SK-N-SH treated with all-trans-retinoic acid at 6 μM for 48 hours (cell line): ENCODE measurements around the gene EFL1.

ENCODE experiments used
- ISL1 ChIP-seq: fragments of 250-450 bp; sonication (Bioruptor Pico); IDR thresholded peaks from 2 replicates; pipeline ENCODE4 v2.1.2; 2022; ENCODE audit warnings: mild to moderate bottlenecking, moderate library complexity
- PPARA ChIP-seq: fragments of 250-450 bp; sonication (Bioruptor Pico); IDR thresholded peaks from 2 replicates; pipeline ENCODE4 v1.5.0; 2020; ENCODE audit warnings: mild to moderate bottlenecking, borderline replicate concordance
- RARB ChIP-seq: fragments of 250-450 bp; sonication (Bioruptor Pico); IDR thresholded peaks from 2 replicates; pipeline ENCODE4 v1.8.0; 2021; ENCODE audit warnings: mild to moderate bottlenecking, moderate library complexity
- ZNF70 ChIP-seq: fragments of 450-650 bp; formaldehyde crosslinking; IDR thresholded peaks from 2 replicates; pipeline ENCODE4 v1.5.0; 2020; ENCODE audit warnings: mild to moderate bottlenecking, moderate library complexity
- TF ChIP-seq, protein P1 (sequence below): fragments of 250-450 bp; sonication (Bioruptor Pico); IDR thresholded peaks from 2 replicates; pipeline ENCODE4 v1.8.0; 2020; ENCODE audit warnings: mild to moderate bottlenecking, moderate library complexity, borderline replicate concordance

DNA sequence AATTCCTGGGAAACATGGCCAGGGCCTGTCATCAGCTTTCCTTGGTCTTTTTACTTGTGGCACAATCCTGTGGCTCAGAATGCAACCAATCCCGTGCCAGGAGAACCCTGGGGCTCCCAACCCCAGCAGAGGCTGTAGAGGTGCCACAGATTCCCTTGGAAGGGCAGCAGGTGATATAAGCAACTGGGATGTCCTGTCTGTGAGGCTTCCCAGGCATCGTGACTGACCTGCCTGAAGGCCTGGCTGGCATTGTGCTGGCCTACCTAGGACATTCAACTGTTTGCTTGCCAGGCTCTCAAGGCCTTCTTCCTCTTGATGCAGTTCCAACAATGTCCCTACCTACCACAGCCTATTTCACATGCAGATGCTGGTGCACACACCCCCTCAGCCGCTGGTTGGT lies 144.5 kb downstream of the EFL1 start:
- TF ChIP-seq, protein P1, sequence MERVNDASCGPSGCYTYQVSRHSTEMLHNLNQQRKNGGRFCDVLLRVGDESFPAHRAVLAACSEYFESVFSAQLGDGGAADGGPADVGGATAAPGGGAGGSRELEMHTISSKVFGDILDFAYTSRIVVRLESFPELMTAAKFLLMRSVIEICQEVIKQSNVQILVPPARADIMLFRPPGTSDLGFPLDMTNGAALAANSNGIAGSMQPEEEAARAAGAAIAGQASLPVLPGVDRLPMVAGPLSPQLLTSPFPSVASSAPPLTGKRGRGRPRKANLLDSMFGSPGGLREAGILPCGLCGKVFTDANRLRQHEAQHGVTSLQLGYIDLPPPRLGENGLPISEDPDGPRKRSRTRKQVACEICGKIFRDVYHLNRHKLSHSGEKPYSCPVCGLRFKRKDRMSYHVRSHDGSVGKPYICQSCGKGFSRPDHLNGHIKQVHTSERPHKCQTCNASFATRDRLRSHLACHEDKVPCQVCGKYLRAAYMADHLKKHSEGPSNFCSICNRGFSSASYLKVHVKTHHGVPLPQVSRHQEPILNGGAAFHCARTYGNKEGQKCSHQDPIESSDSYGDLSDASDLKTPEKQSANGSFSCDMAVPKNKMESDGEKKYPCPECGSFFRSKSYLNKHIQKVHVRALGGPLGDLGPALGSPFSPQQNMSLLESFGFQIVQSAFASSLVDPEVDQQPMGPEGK (CRISPR knock-in tag) = no peak
- no peak for TF ChIP-seq ZNF70
- no peak for TF ChIP-seq PPARA (CRISPR knock-in tag)
- no peak for TF ChIP-seq RARB (CRISPR knock-in tag)
- TF ChIP-seq ISL1 = no peak
